ENCODE measurements around the gene ACTBL2. TPM values are rescaled to one million over a fixed set of nuclear protein-coding genes. Genes with fewer than 3 reads are reported as not detected.

ACTBL2 gene
- polyA plus RNA-seq, 2 of the 4 experiments (the other 2 are of a cell fraction), result 0.06 TPM

GRCh38 chr5:57511321-57511720 lies 28.7 kb upstream of the ACTBL2 start:
- H3K4me2 ChIP-seq, result no peak overlapping the region
- ChIA-PET POLR2A (no interaction called here), CTCF (interaction anchor here (1.4 to 3.5 kb wide), 3 partner anchors 11 to 950 kb away, joined by 4 to 30 read pairs (median 10); no protein-coding TSS in a partner anchor)
- WGBS (ENCODE audit: missing lambda C conversion rate), result 25% methylated on average over 1 of the region's 1 CpG
- ATAC-seq (no peak), DNase-seq (ENCODE audit: low read depth in 1 of 2, low spot score in 1 of 2) (no peak), FAIRE-seq (no peak)
- no peak for TF ChIP-seq CHD2 (IDR thresholded peaks at IDR 0.05; ENCODE audit: low read length, partially characterized antibody)
- no peaks in the 10 kb centered on the region for H3K9me3 ChIP-seq
- H3K4me3 ChIP-seq, result no peak overlapping the region
- no peak overlapping the region for H3K27ac ChIP-seq
- H3K4me1 ChIP-seq, result no peaks in the 10 kb centered on the region

GRCh38 chr5:57509501-57510260 lies 27.1 kb upstream of the ACTBL2 start:
- no peaks in the 10 kb centered on the region for H3K9me3 ChIP-seq
- TF ChIP-seq PHF8 (IDR thresholded peaks at IDR 0.05; ENCODE audit: borderline replicate concordance, low read depth) (no peak), CBX2 (IDR thresholded peaks at IDR 0.05; ENCODE audit: borderline replicate concordance, low read depth) (no peak)
- no peak overlapping the region for H3K4me3 ChIP-seq
- DNase-seq (ENCODE audit: low read depth in 1 of 2, low spot score in 1 of 2) (no peak), ATAC-seq (no peak), FAIRE-seq (no peak)
- no peaks in the 10 kb centered on the region for H3K4me1 ChIP-seq
- ChIA-PET POLR2A (no interaction called here), CTCF (interaction anchor here (0.9 to 3.3 kb wide), 7 partner anchors 8 to 954 kb away, joined by 3 to 10 read pairs (median 4); no protein-coding TSS in a partner anchor)
- WGBS (ENCODE audit: missing lambda C conversion rate), result 46% methylated on average over 3 of the region's 3 CpGs
- H3K4me2 ChIP-seq, result no peak overlapping the region
- H3K27ac ChIP-seq, result no peak overlapping the region

DNA sequence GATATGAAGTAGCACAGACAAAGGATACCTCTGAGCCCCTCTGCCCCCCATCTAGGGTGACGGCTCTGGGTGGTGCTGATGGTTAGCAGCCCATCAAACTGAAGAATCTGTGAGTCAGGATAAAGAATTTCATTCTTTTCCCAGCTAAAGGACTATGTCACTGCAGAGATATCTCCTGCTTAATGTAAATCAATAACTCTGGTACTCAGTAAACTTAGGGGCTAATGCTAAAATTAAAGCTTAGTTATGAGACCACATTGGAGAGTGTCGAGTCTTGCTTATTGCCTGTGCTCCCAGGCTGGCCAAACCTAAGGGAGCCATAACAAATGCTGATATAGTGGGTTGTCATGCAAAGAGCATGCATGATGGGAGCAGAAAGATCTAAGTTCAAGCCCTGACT lies 25.6 kb upstream of the ACTBL2 start:
- CTCF ChIA-PET, result interaction anchor here (0.7 to 1.7 kb wide), 4 partner anchors 9 to 271 kb away, joined by 3 to 10 read pairs (median 6); no protein-coding TSS in a partner anchor
- no peak for FAIRE-seq

GRCh38 chr5:57505272-57506200 lies 22.9 kb upstream of the ACTBL2 start:
- FAIRE-seq (peak; percentile 88), DNase-seq (ENCODE audit: low read depth in 1 of 2, low spot score in 1 of 2) (no peak), ATAC-seq (no peak)
- Histone ChIP-seq H3K4me2 (no peak overlapping the region), H3K27ac (no peak overlapping the region), H3K4me1 (peaks cover 5% of the 10 kb centered on the region; the same call in 1 of the 3 replicates), H3K4me3 (no peak overlapping the region), H3K9me3 (no peaks in the 10 kb centered on the region)
- POLR2A ChIA-PET, result no interaction called here
- CTCF ChIA-PET, result no interaction called here
- WGBS (ENCODE audit: missing lambda C conversion rate), result 69% methylated on average over 5 of the region's 5 CpGs
- TF ChIP-seq KDM5A (IDR thresholded peaks at IDR 0.05), result no peak
- no peak for TF ChIP-seq FOSL2 (IDR thresholded peaks at IDR 0.05)
- no peak for TF ChIP-seq FOSL2 (CRISPR knock-in tag; IDR thresholded peaks at IDR 0.05)
- TF ChIP-seq, protein P1, sequence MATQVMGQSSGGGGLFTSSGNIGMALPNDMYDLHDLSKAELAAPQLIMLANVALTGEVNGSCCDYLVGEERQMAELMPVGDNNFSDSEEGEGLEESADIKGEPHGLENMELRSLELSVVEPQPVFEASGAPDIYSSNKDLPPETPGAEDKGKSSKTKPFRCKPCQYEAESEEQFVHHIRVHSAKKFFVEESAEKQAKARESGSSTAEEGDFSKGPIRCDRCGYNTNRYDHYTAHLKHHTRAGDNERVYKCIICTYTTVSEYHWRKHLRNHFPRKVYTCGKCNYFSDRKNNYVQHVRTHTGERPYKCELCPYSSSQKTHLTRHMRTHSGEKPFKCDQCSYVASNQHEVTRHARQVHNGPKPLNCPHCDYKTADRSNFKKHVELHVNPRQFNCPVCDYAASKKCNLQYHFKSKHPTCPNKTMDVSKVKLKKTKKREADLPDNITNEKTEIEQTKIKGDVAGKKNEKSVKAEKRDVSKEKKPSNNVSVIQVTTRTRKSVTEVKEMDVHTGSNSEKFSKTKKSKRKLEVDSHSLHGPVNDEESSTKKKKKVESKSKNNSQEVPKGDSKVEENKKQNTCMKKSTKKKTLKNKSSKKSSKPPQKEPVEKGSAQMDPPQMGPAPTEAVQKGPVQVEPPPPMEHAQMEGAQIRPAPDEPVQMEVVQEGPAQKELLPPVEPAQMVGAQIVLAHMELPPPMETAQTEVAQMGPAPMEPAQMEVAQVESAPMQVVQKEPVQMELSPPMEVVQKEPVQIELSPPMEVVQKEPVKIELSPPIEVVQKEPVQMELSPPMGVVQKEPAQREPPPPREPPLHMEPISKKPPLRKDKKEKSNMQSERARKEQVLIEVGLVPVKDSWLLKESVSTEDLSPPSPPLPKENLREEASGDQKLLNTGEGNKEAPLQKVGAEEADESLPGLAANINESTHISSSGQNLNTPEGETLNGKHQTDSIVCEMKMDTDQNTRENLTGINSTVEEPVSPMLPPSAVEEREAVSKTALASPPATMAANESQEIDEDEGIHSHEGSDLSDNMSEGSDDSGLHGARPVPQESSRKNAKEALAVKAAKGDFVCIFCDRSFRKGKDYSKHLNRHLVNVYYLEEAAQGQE (IDR thresholded peaks at IDR 0.05), result no peak
- TF ChIP-seq JUNB (IDR thresholded peaks at IDR 0.05), result no peak
- no peak for TF ChIP-seq FOSB (CRISPR knock-in tag; IDR thresholded peaks at IDR 0.05)
- no peak for TF ChIP-seq HOXA7 (CRISPR knock-in tag; IDR thresholded peaks at IDR 0.05)
- TF ChIP-seq NFE2L2 (conservative IDR thresholded peaks at IDR 0.05; ENCODE audit: low read length), result no peak

More for the DNA sequence above, 25.6 kb upstream of the ACTBL2 start:
- TF ChIP-seq ZNF302 (CRISPR knock-in tag; IDR thresholded peaks at IDR 0.05) (no peak), SREBF2 (IDR thresholded peaks at IDR 0.05) (no peak), CBX8 (IDR thresholded peaks at IDR 0.05) (no peak), RARB (CRISPR knock-in tag; IDR thresholded peaks at IDR 0.05) (no peak), BHLHE40 (IDR thresholded peaks at IDR 0.05; ENCODE audit: low read depth, low read length) (no peak), ZC3H11A (IDR thresholded peaks at IDR 0.05) (no peak), FOSB (CRISPR knock-in tag; IDR thresholded peaks at IDR 0.05) (no peak), GATA3 (IDR thresholded peaks at IDR 0.05; ENCODE audit: borderline replicate concordance) (no peak), MAX (IDR thresholded peaks at IDR 0.05) (no peak), PBX3 (IDR thresholded peaks at IDR 0.05) (no peak), POLR2A (IDR thresholded peaks at IDR 0.05; ENCODE audit: low read length) (no peak), NPAS2 (CRISPR knock-in tag; IDR thresholded peaks at IDR 0.05; ENCODE audit: borderline replicate concordance) (no peak), ZSCAN20 (CRISPR knock-in tag; IDR thresholded peaks at IDR 0.05) (no peak), HOXB13 (CRISPR knock-in tag; IDR thresholded peaks at IDR 0.05; ENCODE audit: low read depth) (no peak), MAFK (IDR thresholded peaks at IDR 0.05; ENCODE audit: partially characterized antibody) (no peak), SMC3 (IDR thresholded peaks at IDR 0.05) (no peak), FOXS1 (CRISPR knock-in tag; IDR thresholded peaks at IDR 0.05) (no peak)
- TF ChIP-seq, protein P2, sequence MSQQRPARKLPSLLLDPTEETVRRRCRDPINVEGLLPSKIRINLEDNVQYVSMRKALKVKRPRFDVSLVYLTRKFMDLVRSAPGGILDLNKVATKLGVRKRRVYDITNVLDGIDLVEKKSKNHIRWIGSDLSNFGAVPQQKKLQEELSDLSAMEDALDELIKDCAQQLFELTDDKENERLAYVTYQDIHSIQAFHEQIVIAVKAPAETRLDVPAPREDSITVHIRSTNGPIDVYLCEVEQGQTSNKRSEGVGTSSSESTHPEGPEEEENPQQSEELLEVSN (IDR thresholded peaks at IDR 0.05; ENCODE audit: borderline replicate concordance, low read depth), result no peak
- Histone ChIP-seq H3K4me3 (no peak overlapping the region), H3K4me2 (no peak overlapping the region), H3K9me3 (no peaks in the 10 kb centered on the region), H3K4me1 (0 out of 3 replicates have a peak, but pooled peaks cover 5% of the 10 kb centered on the region), H3K27ac (no peak overlapping the region)
- 37% methylated on average over 2 of the region's 2 CpGs for WGBS (ENCODE audit: missing lambda C conversion rate)
- DNase-seq (ENCODE audit: low read depth in 1 of 2, low spot score in 1 of 2) (no peak), ATAC-seq (no peak)
- POLR2A ChIA-PET, result no interaction called here

Measured in A549 (cell line).